NCI-H510A (cell line): ENCODE data around the gene INPP4B.
"Not testable (repeated sequence)": the region's sequence is repeated elsewhere in the genome, so short reads cannot be mapped to it uniquely, and the experiment has no call there.

Experiments used
- DNase-seq: peaks from one replicate; lab custom pipeline; 2025; lab: John Stamatoyannopoulos, UW

The INPP4B gene

DNA sequence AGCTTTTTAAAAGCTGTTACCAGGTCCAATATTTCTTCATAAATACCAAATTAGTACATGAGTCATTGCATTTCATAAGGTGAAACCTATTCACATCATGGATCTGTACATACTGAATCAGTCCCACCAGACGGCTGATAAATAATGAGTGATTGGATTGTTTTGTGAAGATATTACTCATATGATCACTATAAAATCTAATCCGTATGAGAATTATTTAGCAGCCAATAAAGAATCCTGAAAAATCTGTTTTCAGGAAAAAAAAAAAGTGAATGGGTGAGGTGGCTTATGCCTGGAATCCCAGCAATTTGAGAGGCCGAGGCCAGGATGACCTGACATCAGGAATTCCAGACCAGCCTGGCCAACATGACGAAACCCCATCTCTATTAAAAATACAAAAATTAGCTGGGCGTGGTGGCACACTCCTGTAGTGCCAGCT is 438.1 kb downstream of the INPP4B start:
- DNase-seq: no peak

DNA sequence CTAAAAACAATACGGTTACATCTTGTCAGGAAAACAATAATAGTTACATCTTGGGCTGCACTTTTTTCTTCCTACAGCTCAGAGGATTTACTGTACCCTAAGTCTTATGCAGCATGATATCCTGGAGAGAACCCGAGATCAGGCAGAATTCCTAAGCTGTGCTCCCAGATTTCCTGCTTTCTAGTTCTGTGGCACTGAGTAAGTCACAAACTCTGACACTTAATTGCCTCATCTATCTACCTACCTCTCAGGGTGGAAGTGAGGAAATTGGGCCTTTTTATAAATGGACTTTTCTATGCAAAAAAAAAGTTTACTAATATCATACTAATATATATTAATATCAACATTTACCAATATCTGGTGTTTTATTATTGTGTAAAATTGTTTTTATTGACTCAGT is 438.5 kb downstream of the INPP4B start:
- no peak for DNase-seq

DNA sequence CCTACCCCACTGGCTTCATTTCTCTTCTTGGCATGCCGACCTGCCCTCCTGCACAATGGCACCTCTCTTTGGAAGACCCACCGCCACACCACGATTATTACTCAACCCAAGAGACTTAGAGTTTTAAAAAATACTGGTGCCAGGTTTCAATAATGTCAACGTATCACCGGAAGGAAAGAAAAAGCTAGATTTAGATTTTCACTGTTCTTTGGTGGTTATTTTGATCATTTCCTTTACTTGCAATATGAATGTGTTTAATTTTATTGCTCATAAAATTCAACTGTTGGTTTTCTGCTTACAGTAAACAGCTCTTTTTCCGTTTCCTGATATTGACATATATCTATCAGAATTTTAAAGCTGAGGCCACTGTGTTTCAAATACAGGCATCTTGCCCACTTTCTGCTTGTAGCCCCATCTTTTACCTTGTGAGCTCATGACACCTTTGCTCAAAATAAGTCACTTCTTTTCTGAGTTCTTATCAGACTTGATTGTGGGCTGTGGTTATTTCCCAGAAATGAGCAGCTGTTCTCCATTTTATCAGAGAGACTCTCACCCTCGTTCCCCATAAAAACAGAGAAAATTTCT is 439.1 kb downstream of the INPP4B start:
- no peak for DNase-seq

DNA sequence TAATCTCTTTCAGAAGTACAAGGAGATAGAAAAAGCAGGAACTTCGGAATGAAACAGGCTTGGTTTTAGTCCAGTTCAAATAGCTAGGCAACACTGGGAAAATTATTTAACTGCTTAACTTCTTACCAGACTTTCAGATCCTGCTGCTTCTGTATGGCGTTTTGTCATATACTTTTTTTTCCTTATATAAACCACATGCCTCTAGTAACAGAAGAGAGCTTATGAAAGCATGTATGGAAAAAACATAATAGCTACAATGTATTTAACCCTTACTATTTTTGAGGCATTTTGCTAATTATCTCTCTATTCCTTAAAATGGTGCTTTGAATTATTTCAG is 439.6 kb downstream of the INPP4B start:
- DNase-seq: no peak

DNA sequence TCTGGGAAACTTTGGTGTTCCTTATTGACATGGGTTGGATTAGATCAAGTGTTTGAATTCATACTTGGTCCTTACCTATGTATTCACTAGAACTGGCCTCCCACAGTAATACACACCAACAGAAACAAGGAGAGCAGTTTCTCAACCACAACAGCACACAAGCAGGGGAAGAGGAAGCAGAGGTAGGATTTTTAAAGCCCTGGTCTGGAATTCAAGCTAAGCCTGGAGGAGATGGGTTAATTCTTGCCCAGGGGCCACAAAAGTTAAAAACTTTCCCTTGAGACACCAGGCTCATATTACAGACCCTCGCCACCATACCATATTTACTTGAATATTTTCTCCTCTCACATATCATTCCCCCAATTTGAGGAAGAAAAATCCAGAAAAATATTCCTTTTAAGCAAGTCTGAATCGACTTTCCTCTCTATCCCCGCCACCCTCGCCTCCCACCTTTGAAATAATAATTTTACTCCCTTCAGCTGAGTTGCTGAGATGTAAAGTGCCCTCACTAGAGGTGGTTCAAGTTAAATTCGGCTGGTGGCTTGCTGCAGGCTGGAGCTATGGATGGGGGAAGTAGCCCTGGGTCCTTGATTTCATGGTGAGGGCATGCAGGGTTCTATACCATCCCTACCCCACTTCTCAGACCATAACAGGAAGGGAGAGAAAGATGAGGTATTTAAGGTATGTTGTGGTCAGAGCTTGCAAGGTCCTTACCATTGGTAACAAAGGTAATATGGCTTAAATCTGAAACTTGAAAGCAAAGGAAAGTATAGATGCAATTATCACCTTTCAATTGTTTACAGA is 440.2 kb downstream of the INPP4B start:
- DNase-seq: no peak

DNA sequence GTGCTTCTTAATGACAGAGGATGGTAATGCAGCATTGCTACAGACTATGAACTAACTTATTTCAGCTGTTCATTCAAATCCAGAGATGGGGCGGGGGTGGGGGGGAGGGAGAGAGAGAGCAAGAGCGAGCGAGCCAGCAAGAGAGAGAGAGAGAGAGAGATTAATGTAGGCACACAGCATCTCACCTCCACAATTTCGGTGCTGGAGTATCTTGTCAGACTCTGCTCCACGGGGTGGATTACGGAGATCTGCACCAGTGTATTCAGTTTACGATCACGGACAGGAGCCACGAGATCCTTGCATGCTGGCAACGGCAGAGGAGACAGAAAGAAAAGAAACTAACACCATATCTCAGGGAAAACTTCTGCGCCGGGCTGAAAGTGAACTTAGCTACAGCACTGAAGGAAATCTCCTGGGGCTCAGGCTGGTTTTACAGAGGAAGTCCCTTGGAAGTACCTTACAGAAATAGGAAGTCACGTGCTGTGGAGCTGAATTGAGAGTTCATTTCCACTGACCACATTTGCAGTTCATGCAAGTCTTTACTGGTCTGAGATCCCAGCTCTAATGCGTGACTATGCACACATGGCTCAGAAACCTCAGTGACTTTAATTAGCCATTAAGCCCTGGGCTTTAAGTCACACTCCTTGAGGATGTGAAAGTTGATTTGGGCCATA is 440.9 kb downstream of the INPP4B start:
- DNase-seq: no peak

DNA sequence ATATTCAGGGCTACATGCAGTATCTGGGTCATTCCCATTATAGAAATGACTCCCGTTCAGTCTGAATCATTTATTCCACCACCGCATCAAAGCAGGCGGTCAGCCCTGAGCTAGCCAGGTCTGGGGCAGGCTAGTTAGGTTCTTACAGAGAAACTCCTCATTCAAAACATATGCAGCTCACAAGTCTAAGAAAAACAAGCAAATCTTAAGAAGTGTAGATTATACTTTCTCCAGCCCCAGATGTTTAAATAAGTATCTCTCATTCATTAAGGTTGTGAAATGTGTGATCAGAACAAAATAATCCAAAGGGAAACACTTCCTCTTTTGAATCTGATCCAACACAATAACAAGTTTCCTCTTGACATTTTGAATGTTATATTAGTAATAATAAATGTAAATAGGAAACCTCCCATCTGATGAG is 441.9 kb downstream of the INPP4B start:
- DNase-seq: no peak

DNA sequence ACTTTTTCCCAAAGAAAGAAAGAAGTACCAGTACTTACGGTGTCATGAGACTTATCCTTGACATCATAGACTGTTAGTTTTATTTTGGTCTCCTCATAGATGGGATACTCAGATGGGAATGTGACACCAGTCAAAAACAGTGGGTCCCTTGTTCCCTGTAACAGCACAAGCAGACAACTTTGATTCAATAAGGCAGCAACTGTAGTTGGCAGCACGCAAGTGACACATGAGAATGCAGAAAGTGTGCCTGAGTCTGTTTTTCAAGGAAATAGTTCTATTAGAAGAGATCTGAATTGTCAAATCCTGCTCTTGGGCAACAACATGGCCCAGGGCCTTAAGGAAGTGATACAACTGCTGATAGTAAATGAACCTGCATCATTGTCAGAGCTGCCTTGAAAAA is 443.2 kb downstream of the INPP4B start:
- DNase-seq: no peak

DNA sequence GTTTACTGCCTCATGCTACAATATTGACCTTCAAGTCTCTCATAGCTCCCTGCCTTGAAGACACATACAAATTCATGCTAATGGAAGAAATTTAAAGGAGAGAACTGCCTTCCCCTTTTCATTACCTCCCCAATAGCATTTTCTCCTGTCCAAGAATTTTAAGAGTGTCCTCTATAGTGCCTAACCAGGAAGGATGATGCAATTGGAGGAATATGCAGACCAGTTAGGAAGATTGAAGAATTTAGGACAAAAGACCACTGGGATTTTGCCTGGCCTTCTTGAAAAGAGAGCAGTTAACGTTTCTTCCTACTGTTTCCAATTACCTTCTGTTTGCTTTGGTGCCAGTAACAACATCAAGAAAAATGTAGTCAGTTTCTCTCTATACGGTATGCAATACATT is 443.9 kb downstream of the INPP4B start:
- no peak for DNase-seq

DNA sequence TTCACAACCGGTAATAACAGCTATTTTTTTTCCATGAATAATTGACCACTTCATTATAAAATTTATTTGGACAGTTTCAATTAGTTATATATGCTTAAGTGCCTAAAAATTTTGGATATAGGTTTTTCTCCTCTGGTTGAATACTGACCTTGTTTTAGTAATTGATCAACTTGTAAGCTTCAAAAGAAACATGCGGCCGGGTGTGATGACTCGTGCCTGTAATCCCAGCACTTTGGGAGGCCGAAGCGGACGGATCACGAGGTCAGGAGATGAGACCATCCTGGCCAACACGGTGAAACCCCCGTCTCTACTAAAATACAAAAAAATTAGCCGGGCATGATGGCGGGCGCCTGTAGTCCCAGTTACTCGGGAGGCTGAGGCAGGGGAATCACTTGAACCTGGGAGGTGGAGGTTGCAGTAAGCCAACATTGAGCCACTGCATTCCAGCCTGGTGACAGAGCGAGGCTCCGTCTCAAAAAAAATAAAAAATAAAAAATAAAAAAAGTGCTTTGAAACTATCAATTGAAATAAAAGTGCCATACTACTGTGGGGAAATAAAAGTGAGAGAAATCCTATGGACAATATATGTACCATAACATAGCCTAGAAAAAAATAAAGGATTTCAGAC is 448.6 kb downstream of the INPP4B start:
- DNase-seq: not testable (repeated sequence)

DNA sequence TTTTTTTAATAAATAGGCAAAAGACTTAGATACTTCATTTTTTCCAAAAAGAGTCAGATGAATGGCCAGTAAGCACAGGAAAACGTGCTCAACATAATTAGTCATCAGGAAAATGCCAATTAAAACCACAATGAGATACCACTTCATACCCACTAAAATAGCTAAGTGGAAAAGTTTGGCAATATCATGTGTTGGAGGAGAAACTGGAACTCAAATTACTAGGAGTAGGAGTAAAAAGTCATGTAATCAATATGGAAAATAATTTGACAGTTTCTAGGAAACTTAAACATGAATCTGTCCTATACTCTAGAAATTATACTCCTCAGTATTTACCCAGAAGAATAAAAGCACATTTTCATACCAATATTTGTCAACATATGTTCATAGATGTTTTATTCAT is 449.8 kb downstream of the INPP4B start:
- DNase-seq: no peak

DNA sequence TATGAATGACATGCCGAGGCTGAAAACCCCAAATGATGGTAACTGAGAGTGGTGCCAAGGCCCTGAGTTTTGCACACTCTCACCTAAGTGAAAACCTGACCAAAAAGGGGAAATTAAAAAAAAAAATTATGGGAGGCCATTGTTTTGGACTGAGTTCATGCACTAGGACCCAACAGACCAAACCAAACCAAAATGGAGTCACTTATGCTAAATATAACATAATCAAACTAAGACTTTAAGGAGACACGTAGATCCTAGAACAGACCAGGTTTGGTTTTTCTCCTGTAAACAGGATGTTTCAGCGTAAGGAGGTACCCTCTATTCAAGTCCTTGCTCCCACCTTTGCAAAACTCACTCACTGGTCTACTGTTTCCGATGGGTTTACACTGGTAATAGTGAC is 453.0 kb downstream of the INPP4B start:
- DNase-seq: no peak

DNA sequence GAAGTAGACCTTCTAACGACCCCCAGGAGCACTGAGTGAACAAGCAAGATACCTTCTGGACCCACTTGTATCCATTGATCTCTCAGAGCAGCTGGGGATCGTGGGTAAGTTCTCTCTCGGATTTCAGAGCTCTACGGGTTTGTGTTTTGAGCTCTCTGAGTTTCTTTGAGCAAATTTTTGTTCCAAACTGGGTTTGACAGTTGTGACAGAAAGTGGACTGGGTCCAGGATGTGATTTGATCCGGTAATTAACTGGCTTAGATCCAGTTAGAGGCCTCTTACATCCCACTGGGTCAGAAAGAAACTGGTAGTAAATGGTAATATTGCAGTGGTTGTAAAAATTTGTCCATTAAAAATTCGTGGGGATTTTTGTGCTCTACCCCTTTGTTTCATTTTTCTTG is 459.2 kb downstream of the INPP4B start:
- no peak for DNase-seq

DNA sequence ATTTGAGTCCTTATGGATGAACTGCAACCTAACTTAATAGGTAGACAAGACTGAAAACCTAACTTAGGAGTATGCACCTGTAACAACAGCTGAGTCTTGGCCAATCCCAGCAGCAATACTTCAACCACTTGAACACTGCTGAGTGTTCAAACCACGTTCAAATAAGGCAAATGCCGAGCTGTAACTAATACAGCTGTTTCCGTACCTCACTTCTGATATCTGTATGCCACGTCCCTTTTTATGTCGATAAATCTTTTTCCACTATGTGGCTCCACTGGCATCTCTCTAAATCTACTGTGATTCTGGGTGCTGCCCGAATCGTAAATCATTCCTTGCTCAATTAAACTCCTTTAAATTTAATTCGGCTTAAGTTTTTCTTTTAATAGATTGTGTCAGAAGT is 459.7 kb downstream of the INPP4B start:
- no peak for DNase-seq

DNA sequence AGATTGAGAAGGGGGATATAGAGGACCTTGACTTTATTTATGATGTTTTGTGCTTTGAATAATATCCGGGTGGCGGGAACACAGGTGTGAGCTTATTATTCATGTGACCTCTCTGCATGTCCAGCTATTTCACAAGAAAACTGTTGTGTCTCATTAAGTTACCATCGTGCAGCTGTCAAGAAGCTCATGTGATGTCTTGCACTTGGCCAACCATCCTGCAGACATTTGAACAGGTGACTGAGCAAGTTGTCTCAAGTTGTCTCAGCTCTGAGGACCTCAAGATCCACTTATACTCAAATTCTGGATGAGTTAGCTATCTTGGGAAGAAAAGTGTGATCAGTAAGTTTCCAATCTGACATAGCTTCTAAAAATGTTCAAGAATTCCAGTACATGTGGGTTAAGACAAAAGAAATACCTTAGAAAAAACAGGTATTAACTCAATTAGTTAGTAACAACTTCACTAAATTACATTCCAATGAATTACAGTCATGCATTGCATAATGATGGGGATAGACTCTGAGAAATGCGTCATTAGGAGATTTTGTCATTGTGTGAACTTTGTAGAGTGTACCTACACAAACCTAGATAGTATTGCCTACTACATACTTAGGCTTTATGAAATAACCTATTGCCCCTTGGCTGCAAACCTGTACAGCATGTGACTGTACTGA is 462.2 kb downstream of the INPP4B start:
- DNase-seq: no peak

DNA sequence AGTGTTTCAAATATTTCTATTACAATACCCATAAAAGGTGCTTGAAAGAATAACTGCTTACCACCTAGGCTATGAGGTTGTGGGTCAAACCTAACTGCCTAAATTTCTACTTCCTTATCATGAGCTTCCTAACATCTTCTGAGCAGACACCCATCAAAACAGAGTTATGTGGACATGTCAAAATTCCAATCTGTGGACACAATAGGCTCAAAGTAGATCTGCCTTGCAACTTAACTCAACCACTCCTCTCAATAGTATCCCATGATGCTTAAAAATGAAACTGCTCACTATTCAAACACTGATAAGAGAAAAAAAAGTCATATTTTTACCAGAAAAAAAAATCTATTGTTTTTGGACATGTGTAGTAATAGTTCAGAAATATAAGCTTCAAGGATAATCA is 462.7 kb downstream of the INPP4B start:
- DNase-seq: no peak

DNA sequence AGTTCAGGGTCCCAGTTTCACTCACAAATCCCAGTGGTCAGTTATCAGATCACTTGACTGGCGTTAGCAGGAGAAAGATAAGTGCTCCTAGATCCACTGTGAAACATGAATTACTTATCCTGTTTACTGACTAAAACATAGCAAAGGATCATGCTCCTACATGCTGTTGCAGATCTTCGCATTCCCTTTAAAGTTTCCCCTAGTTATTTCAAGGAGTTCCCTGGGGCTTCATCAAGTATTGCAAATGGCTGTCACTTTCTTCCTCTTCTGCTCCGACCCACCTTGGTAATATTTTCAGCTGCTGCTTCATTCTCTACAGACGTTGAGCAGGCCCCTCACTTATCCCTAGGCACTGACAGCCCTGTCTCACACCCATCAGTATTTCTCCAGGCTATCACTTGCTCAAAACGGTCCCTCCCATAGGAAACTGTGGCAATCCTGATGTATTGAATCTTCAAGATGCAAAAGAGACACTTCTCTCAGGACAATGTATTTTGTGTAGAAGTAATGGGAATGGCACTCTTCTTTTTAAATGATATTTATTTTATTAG is 466.0 kb downstream of the INPP4B start:
- no peak for DNase-seq

DNA sequence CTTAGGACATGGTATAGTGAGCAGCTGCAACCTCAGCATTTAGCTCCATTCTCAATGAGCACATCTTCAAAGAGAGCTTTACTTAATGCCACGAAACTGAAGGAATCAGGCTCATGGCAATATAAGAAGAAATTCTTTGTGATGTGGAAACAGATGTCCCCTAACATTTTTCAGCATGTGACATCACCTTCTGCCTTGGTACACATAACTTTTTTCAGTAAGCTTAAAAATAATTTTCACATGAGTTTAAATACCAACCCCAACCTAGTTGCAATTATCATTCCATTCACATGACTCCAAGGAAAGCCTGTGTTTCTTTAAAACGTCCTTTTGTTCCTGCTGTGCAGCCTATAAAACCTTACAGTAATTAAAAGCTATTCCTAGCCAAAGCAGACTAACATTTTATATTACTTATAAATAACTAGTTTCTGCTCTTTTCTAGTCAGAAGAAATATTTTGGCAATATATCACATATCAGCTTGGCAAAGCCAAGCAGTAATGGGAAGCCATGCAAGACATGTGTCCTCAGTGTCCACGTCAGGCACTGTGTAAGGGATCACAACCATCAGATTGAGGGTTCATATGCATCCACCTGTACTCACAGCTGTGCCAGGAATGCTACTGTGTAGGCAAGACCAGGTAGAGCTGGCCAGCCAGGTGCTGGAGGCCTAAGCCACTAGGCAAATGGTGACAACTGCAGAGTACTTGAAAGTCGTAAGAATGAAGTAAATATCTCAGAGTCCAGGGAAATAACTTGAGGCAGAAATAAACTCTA is 466.6 kb downstream of the INPP4B start:
- DNase-seq: no peak

DNA sequence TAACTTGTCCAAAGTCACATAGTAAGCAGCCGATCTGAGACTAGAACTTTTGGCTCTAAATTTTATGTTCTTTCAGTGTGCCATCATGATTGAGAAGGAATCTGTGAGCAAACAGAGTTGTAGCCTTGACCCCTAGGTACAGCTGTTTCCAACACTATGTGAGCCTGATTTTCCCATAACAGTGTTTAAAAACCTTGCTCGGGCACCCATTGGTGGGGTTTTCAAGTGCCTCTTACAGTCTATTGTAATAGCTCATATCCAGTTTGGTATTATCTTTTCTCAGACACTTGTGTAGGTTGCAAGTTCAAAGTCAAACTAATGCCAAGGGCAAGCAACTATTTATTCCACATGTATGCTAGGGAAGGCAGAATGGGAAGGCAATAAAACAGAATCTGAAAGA is 467.9 kb downstream of the INPP4B start:
- DNase-seq: no peak

DNA sequence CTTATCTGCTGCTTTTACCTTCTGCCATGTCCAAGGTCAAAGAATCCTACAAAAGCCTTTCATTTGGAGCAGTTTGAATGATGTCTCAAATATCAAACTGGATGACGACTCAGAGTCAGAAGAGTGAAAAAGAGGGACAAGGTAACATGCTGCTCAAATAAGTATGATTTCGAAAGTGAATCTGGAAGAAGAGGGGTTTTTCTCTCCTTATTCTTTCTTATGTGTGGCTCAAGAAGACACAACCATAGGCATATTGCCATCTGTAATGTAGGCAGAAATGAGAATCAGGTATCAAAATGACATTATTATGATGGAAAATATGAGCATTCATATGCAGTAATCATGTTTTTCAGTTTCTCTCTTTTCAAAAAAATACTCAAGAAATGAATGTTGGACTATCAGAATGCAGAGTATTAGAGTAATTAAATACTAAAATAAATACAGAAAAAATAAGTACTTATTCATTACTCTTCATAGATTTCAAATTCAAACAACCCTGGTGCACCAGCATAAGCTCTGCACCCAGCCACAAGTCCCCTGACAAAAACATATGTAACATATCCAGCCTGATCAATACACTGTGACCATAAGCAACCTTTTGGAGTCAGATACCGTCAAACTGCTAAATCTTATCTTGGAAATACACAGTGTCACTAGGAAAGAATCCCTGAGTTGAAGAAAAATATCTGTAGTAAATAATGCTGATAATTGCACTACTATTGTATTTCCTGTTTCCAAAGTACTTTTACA is 468.6 kb downstream of the INPP4B start:
- DNase-seq: no peak

DNA sequence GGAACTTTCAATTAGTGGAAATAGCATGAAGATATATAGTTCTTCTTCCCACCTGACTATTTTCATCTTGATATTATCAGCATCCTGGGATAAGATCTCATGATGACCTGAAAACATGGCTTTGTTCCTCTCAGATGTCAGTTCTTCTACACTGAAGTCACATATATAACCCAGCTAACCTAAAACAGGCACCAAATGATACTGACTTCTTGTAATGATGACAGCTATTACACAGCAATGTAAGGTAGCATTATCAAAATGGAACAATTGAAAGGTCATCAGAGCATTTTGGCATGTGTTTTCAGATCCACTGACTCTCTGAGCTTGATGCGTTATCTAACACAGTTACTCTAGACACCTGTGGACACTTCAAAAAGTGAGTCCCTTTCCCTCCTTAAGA is 469.9 kb downstream of the INPP4B start:
- no peak for DNase-seq
